Hepatocyte (in vitro differentiated cells): ENCODE data around the gene RB1.

Experiments used
- EZH2 ChIP-seq: fragments of 200-600 bp; sonication (generic); IDR thresholded peaks from 2 replicates; pipeline ENCODE4 v1.6.1; 2016; ENCODE audit warnings: antibody characterized with exemption, mild to moderate bottlenecking, borderline replicate concordance
- EZH2phosphoT487 ChIP-seq: fragments of 200-600 bp; sonication (generic); IDR thresholded peaks from one replicate; pipeline ENCODE4 v1.6.1; 2018; ENCODE audit warnings: antibody characterized with exemption, mild to moderate bottlenecking, low read depth, moderate library complexity; ENCODE audit not compliant: unreplicated experiment, severe bottlenecking
- TF ChIP-seq, protein P1 (sequence below): fragments of 200-600 bp; sonication (generic); IDR thresholded peaks from 2 replicates; pipeline ENCODE4 v1.5.1; 2016; ENCODE audit warnings: antibody characterized with exemption, mild to moderate bottlenecking; ENCODE audit not compliant: poor library complexity

DNA sequence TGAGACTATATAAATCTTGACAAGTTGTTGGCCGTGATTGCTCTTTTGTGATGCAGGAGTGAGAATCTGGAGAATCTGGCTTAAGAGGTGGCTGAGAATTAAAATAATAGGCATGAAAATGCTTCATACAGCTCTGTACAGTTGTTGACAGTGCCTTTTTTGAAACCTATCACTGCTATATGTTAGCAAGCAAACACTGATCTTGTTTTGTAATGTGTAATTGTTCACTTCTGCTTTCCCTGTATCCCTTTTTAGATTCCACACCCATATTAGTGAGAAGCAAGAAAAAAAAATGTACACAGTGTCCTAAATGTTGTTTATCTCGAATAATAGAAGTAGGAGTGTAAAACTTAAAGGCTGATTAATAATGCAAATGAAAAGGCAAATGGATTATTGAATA is 39.5 kb upstream of the RB1 start:
- TF ChIP-seq, protein P1, sequence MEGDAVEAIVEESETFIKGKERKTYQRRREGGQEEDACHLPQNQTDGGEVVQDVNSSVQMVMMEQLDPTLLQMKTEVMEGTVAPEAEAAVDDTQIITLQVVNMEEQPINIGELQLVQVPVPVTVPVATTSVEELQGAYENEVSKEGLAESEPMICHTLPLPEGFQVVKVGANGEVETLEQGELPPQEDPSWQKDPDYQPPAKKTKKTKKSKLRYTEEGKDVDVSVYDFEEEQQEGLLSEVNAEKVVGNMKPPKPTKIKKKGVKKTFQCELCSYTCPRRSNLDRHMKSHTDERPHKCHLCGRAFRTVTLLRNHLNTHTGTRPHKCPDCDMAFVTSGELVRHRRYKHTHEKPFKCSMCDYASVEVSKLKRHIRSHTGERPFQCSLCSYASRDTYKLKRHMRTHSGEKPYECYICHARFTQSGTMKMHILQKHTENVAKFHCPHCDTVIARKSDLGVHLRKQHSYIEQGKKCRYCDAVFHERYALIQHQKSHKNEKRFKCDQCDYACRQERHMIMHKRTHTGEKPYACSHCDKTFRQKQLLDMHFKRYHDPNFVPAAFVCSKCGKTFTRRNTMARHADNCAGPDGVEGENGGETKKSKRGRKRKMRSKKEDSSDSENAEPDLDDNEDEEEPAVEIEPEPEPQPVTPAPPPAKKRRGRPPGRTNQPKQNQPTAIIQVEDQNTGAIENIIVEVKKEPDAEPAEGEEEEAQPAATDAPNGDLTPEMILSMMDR = no peak
- TF ChIP-seq EZH2 = no peak
- TF ChIP-seq EZH2phosphoT487 = no peak
